Stomach smooth muscle (tissue), 2 donors: Measurements from ENCODE around the gene GIT2.

Experiments
- H3K27ac ChIP-seq: one replicate; pipeline ENCODE4 v1.7.0; 2013; ENCODE audit warnings: mild to moderate bottlenecking, low read length, inconsistent platforms
- H3K27me3 ChIP-seq, 2 donors: one replicate each; pipeline ENCODE4 v1.7.0; 2013; ENCODE audit warnings: low read length in 2 of 2; ENCODE audit not compliant: insufficient read depth in 2 of 2, control insufficient read depth in 1 of 2
- H3K36me3 ChIP-seq, 2 donors: one replicate each; pipeline ENCODE4 v1.7.0; 2013; ENCODE audit warnings: low read length in 2 of 2; ENCODE audit not compliant: control insufficient read depth in 2 of 2, insufficient read depth in 2 of 2
- H3K4me1 ChIP-seq: one replicate; pipeline ENCODE4 v1.7.0; 2013; ENCODE audit warnings: low read length; ENCODE audit not compliant: control insufficient read depth, insufficient read depth
- H3K4me3 ChIP-seq, 2 donors: one replicate each; pipeline ENCODE4 v1.7.0; 2013; ENCODE audit warnings: low read length in 2 of 2
- H3K9ac ChIP-seq, 2 donors: one replicate each; pipeline ENCODE4 v1.7.0; 2013; ENCODE audit warnings: low read length in 2 of 2, mild to moderate bottlenecking in 1 of 2
- H3K9me3 ChIP-seq, 2 donors: one replicate each; pipeline ENCODE4 v1.7.0; 2013; ENCODE audit warnings: low read length in 2 of 2; ENCODE audit not compliant: control insufficient read depth in 2 of 2
- donor health status: healthy.
- donor health status: Pancreatic carcinoma.

Gene GIT2

GRCh38 chr12:110005319-110005973, 9.3 kb upstream of the GIT2 start:
- no peaks in the 10 kb centered on the region for H3K9me3 ChIP-seq

GRCh38 chr12:110004598-110004997, 8.4 kb upstream of the GIT2 start:
- Histone ChIP-seq H3K4me3 (no peak overlapping the region), H3K9ac (no peak overlapping the region), H3K4me1 (peaks cover 7% of the 10 kb centered on the region), H3K36me3 (peaks cover 2 to 6% of the 10 kb centered on the region in 2 donors), H3K27ac (no peak overlapping the region), H3K27me3 (no peaks in the 10 kb centered on the region), H3K9me3 (no peaks in the 10 kb centered on the region)

More at GRCh38 chr12:110005319-110005973, 9.3 kb upstream of the GIT2 start:
- H3K36me3 ChIP-seq = peaks cover 2 to 6% of the 10 kb centered on the region in 2 donors
- no peak overlapping the region for H3K27ac ChIP-seq
- peaks cover under 1% of the 10 kb centered on the region for H3K4me1 ChIP-seq
- no peak overlapping the region for H3K9ac ChIP-seq
- no peak overlapping the region for H3K4me3 ChIP-seq
- H3K27me3 ChIP-seq = no peaks in the 10 kb centered on the region

GRCh38 chr12:110002676-110003515, 6.7 kb upstream of the GIT2 start:
- Histone ChIP-seq H3K9ac (no peak overlapping the region), H3K27me3 (no peaks in the 10 kb centered on the region), H3K27ac (no peak overlapping the region), H3K4me1 (peaks cover 12% of the 10 kb centered on the region), H3K36me3 (peaks cover 2 to 6% of the 10 kb centered on the region in 2 donors), H3K4me3 (no peak overlapping the region), H3K9me3 (no peaks in the 10 kb centered on the region)

GRCh38 chr12:110001596-110001995, 5.4 kb upstream of the GIT2 start:
- H3K27me3 ChIP-seq = no peaks in the 10 kb centered on the region
- H3K9ac ChIP-seq = no peak overlapping the region
- H3K9me3 ChIP-seq = no peaks in the 10 kb centered on the region
- no peak overlapping the region for H3K27ac ChIP-seq
- peaks cover 12% of the 10 kb centered on the region for H3K4me1 ChIP-seq
- H3K36me3 ChIP-seq = peaks cover 2 to 6% of the 10 kb centered on the region in 2 donors
- no peak overlapping the region for H3K4me3 ChIP-seq

- Histone ChIP-seq H3K9ac (peak overlapping the region; percentile 74 to 87), H3K36me3 (peaks cover 2 to 6% of the 10 kb centered on the region in 2 donors), H3K4me1 (peaks cover 18% of the 10 kb centered on the region), H3K27ac (no peak overlapping the region), H3K9me3 (no peaks in the 10 kb centered on the region), H3K27me3 (no peaks in the 10 kb centered on the region), H3K4me3 (peak overlapping the region; percentile 80 to 88)
Observed at GRCh38 chr12:109999983-110000505, 3.9 kb upstream of the GIT2 start.

GRCh38 chr12:109999649-109999971, 3.4 kb upstream of the GIT2 start:
- H3K9me3 ChIP-seq = no peaks in the 10 kb centered on the region
- H3K27ac ChIP-seq = no peak overlapping the region
- H3K36me3 ChIP-seq = peaks cover 2 to 6% of the 10 kb centered on the region in 2 donors
- peak overlapping the region; percentile 80 to 88 for H3K4me3 ChIP-seq
- H3K4me1 ChIP-seq = peaks cover 20% of the 10 kb centered on the region
- H3K27me3 ChIP-seq = no peaks in the 10 kb centered on the region
- H3K9ac ChIP-seq = peak overlapping the region; percentile 74 to 87

GRCh38 chr12:109998904-109999648, 2.9 kb upstream of the GIT2 start, which contains the start of gene ANKRD13A:
Gene ANKRD13A (plus strand): TSS chr12:109999430. CDS start chr12:109999689, 259 bp downstream.
- H3K9me3 ChIP-seq = no peaks in the 10 kb centered on the region
- peaks cover 23% of the 10 kb centered on the region for H3K4me1 ChIP-seq
- peak within 1 kb of the TSS; percentile 78 for H3K27ac ChIP-seq
- H3K4me3 ChIP-seq = peak within 1 kb of the TSS; percentile 80 to 88
- H3K9ac ChIP-seq = peak within 1 kb of the TSS; percentile 74 to 87
- H3K27me3 ChIP-seq = no peaks in the 10 kb centered on the region
- peaks cover 2 to 6% of the 10 kb centered on the region in 2 donors for H3K36me3 ChIP-seq

GRCh38 chr12:109998241-109998903, 2.2 kb upstream of the GIT2 start:
- peaks cover 2 to 4% of the 10 kb centered on the region in 2 donors for H3K36me3 ChIP-seq
- H3K4me1 ChIP-seq = peaks cover 23% of the 10 kb centered on the region
- H3K9ac ChIP-seq = peak overlapping the region; percentile 74 to 87
- peak overlapping the region; percentile 80 to 88 for H3K4me3 ChIP-seq
- peak overlapping the region; percentile 78 for H3K27ac ChIP-seq
- H3K9me3 ChIP-seq = no peaks in the 10 kb centered on the region
- H3K27me3 ChIP-seq = no peaks in the 10 kb centered on the region

GRCh38 chr12:109997393-109997792, 1.2 kb upstream of the GIT2 start:
- H3K36me3 ChIP-seq = peaks cover 0 to under 1% of the 10 kb centered on the region in 2 donors
- no peaks in the 10 kb centered on the region for H3K9me3 ChIP-seq
- peaks cover 23% of the 10 kb centered on the region for H3K4me1 ChIP-seq
- no peak overlapping the region for H3K27ac ChIP-seq
- H3K4me3 ChIP-seq = no peak overlapping the region
- H3K27me3 ChIP-seq = no peaks in the 10 kb centered on the region
- no peak overlapping the region for H3K9ac ChIP-seq

- Histone ChIP-seq H3K9ac (peak overlapping the region in 1 of 2 donors; percentile 30), H3K4me1 (peaks cover 23% of the 10 kb centered on the region), H3K27ac (peak overlapping the region; percentile 56)
Observed at GRCh38 chr12:109996483-109996853, 300 bp upstream of the GIT2 start.

More at GRCh38 chr12:109996483-109996853, 300 bp upstream of the GIT2 start:
- no peaks in the 10 kb centered on the region for H3K27me3 ChIP-seq
- H3K9me3 ChIP-seq = no peaks in the 10 kb centered on the region
- H3K4me3 ChIP-seq = peak overlapping the region; percentile 79 to 92
- H3K36me3 ChIP-seq = peaks cover 0 to 4% of the 10 kb centered on the region in 2 donors
